C4-2B (cell line): ENCODE results near the gene FLVCR2.
A peak's percentile ranks its signal among the peaks of the same experiment; 100 is the strongest.

Experiments used
- H3K27ac ChIP-seq: fragments of 450-650 bp; 2 replicates; pipeline ENCODE4 v1.5.1; 2017
- CTCF ChIP-seq: fragments of 450-650 bp; conservative IDR thresholded peaks from 2 replicates; pipeline ENCODE4 v1.5.1; 2017; ENCODE audit warnings: mild to moderate bottlenecking
- ZFX ChIP-seq: fragments of 450-650 bp; IDR thresholded peaks from 2 replicates; pipeline ENCODE4 v1.6.1; 2017

FLVCR2 gene

GRCh38 chr14:75578102-75578785 lies at the start of gene FLVCR2:
Gene FLVCR2, plus strand, starts transcription at chr14:75578620. Its CDS starts 353 bp downstream, at chr14:75578973.
- H3K27ac ChIP-seq: peak within 1 kb of the TSS; percentile 50
- TF ChIP-seq ZFX: no peak
- no peak for TF ChIP-seq CTCF

GRCh38 chr14:75531256-75531655 lies 47.2 kb upstream of the FLVCR2 start:
- no peak overlapping the region for H3K27ac ChIP-seq
- no peak for TF ChIP-seq ZFX

- TF ChIP-seq ZFX (no peak), CTCF (no peak)
- H3K27ac ChIP-seq: no peak overlapping the region
Observed at GRCh38 chr14:75531660-75532317, 46.6 kb upstream of the FLVCR2 start.

- TF ChIP-seq ZFX: no peak
- TF ChIP-seq CTCF: no peak
- H3K27ac ChIP-seq: peak overlapping the region; percentile 17; the same call in 1 of the 2 replicates
Observed at GRCh38 chr14:75533791-75534555, 44.4 kb upstream of the FLVCR2 start.

GRCh38 chr14:75535164-75535898 lies 43.1 kb upstream of the FLVCR2 start:
- TF ChIP-seq CTCF (no peak), ZFX (no peak)
- H3K27ac ChIP-seq: peak overlapping the region; percentile 60; the same call in 1 of the 2 replicates

GRCh38 chr14:75537071-75537470 lies 41.3 kb upstream of the FLVCR2 start:
- peak overlapping the region; percentile 96; the same call in 1 of the 2 replicates for H3K27ac ChIP-seq
- TF ChIP-seq ZFX: no peak
- TF ChIP-seq CTCF: no peak

GRCh38 chr14:75539162-75539560 lies 39.3 kb upstream of the FLVCR2 start:
- no peak overlapping the region for H3K27ac ChIP-seq
- no peak for TF ChIP-seq ZFX
- TF ChIP-seq CTCF: no peak
